G401 (cell line): ENCODE results near the gene C1orf53. TPM values are rescaled to one million over a fixed set of nuclear protein-coding genes. Genes with fewer than 3 reads are reported as not detected.
"Not testable (repeated sequence)": the region's sequence is repeated elsewhere in the genome, so short reads cannot be mapped to it uniquely, and the experiment has no call there.

ENCODE experiments used
- DNase-seq: peaks from one replicate; pipeline ENCODE4 v3.0.0-alpha.2; 2015; ENCODE audit warnings: low spot score
- in situ Hi-C: cut with HindIII; loops from 2 replicates; pipeline ENCODE4 v1.10.0; 2016; ENCODE audit warnings: low sequenced_read_pairs, mixed read lengths
- total RNA-seq: library from RNA; depleted of rRNA; stranded (reverse); fragments of >200 nt; shearing (Covaris generic); gene quantifications from 2 replicates; pipeline ENCODE4 v1.2.3, GENCODE V29; 2014

The C1orf53 gene
- total RNA-seq, 1 experiment from 2014 or later, result 1.1 TPM

GRCh38 chr1:197918807-197919345 is 16.4 kb downstream of the C1orf53 start:
- in situ Hi-C loops, result no loop called here

DNA sequence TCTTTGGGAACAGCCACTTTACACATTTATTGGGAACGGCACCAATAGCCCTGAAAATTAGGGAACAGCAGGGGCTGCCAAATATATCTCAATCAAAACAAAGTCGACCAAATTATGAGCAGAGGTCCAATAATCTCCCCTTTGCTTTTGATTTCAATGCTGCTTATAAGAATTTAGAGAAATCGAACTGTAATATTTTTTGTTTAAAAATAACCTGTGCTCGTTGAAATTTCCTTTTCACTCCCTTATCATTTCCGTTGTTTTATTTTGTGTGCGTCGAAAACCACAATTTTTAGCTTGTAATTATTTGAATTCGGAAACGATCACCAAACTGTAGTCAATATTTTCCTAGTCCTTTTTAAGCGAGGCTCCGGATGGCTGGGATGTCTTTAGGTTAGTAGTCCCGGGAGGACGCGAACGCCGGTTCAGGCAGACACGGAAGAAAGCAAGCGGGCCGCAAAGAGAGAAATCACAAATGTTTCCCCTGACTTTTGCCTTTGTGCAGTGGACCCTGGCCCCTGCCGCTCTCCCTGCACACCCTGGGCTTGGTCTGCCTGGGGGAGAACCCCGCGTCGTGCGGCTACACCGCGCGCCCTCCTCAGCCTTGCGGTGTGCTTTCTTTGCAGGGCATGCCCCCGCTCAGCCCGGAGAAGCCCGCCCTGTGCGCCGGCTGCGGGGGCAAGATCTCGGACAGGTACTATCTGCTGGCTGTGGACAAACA is 17.1 kb downstream of the C1orf53 start:
- no peak for DNase-seq
- in situ Hi-C loops, result no loop called here

More at GRCh38 chr1:197918807-197919345, 16.4 kb downstream of the C1orf53 start:
- DNase-seq, result no peak

DNA sequence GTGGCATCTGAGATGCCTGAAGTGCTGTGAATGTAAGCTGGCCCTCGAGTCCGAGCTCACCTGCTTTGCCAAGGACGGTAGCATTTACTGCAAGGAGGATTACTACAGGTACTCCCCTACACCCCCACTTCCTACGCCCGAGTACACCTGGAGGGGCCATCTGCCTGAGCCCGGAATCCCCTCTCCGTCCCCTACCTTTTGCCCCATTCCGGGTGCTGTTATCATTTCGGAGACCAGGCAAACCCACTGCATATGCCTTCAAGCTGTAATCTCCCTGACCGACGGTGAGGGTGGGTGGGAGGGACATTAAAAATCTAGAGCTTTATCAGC is 17.6 kb downstream of the C1orf53 start:
- no peak for DNase-seq
- in situ Hi-C loops, result no loop called here

GRCh38 chr1:197920414-197921117 is 18.1 kb downstream of the C1orf53 start:
- in situ Hi-C loops, result no loop called here
- no peak for DNase-seq

- in situ Hi-C loops, result no loop called here
- no peak for DNase-seq
Observed at GRCh38 chr1:197921235-197922069, 19.0 kb downstream of the C1orf53 start.

- in situ Hi-C loops, result no loop called here
- no peak for DNase-seq
Observed at GRCh38 chr1:197922070-197922390, 19.6 kb downstream of the C1orf53 start.

GRCh38 chr1:197923038-197923437 is 20.6 kb downstream of the C1orf53 start:
- in situ Hi-C loops, result no loop called here
- DNase-seq, result no peak

DNA sequence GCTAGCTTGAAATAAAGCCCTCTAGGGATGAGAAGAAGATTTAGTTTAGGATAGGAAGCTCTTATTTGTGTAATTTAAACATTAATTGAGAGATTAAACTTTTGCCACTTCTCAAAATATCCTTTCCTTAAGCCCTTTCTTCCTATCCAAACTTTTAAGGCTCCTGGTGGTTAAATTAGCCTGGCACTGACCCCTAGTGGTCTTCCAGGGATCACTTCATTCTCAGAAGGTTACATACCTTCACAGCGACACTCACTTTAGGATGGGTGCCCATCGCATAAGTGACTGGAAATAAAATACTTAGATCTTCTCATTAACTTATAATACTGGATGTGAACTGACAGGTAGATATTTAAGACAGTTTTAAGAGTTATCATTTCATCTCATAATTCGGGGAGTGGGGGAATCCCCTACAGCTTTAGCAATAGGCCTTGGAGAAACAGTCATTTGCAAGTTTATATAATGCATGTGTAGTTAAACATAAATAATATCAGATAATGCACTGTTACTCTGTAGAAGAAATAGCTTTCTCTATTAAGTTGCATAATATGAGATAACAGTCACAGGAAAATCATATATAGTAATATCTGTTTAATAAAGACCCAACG is 22.2 kb downstream of the C1orf53 start:
- peak; percentile 73 for DNase-seq
- in situ Hi-C loops, result no loop called here

GRCh38 chr1:197927908-197928665 is 25.7 kb downstream of the C1orf53 start:
- no peak for DNase-seq

GRCh38 chr1:197928849-197929336 is 26.5 kb downstream of the C1orf53 start:
- in situ Hi-C loops, result no loop called here
- DNase-seq, result no peak

More at GRCh38 chr1:197927908-197928665, 25.7 kb downstream of the C1orf53 start:
- in situ Hi-C loops, result no loop called here

- in situ Hi-C loops, result no loop called here
- DNase-seq, result no peak
Observed at GRCh38 chr1:197933016-197933415, 30.6 kb downstream of the C1orf53 start.

DNA sequence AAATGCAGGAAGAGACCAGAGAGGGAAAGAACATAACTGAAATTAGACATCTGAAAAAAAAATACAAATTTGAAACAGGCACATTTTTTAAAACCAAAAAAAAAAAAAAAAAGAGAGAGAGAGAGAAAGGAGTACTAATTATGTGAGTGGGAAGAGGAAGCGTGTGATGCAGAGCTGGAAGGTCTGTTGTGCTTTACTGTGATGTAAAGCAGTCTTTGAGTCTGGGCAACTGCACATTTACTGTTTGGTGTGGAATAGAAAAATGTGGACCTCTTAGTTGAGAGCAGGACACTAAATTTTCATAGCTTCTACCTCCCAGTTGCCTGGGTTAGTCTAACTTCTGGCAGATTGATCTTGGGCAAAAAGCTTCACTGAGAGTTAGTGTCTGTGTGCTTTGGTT is 31.2 kb downstream of the C1orf53 start:
- in situ Hi-C loops, result no loop called here
- DNase-seq, result no peak

GRCh38 chr1:197937381-197937780 is 35.0 kb downstream of the C1orf53 start:
- in situ Hi-C loops, result no loop called here

DNA sequence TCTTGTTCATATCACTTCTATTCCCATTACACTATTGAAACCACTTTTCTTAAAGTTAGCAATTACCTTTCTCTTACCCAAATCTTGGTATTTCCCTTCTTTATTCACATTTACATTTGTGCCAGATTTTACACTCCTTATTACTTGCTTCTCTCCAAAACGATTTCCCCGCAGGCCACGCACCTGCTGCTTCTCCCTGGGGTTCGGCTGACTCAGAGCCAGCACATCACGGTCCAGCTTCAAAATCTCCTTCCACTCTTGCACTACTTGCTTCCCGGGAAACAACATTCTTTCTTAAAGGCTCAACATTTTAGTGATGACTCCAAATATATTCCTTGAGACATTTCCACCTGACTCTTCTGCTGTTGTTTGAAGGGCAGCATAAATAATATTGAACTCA is 35.5 kb downstream of the C1orf53 start:
- no peak for DNase-seq

More at GRCh38 chr1:197937381-197937780, 35.0 kb downstream of the C1orf53 start:
- no peak for DNase-seq

GRCh38 chr1:197939159-197939980 is 36.9 kb downstream of the C1orf53 start:
- in situ Hi-C loops, result not testable (repeated sequence)

More for the DNA sequence above, 35.5 kb downstream of the C1orf53 start:
- in situ Hi-C loops, result no loop called here

GRCh38 chr1:197942042-197942441 is 39.6 kb downstream of the C1orf53 start:
- DNase-seq, result no peak
- in situ Hi-C loops, result no loop called here

More at GRCh38 chr1:197939159-197939980, 36.9 kb downstream of the C1orf53 start:
- DNase-seq, result not testable (repeated sequence)

- in situ Hi-C loops, result no loop called here
- no peak for DNase-seq
Observed at GRCh38 chr1:197944485-197944884, 42.1 kb downstream of the C1orf53 start.
